ENCODE data around the gene GCH1.

The GCH1 gene

GRCh38 chr14:54797556-54797955, 105.1 kb downstream of the GCH1 start:
- no peak for DNase-seq (ENCODE audit: low read depth)

- peak; percentile 52 for DNase-seq (ENCODE audit: low read depth)
Observed at GRCh38 chr14:54796961-54797360, 105.7 kb downstream of the GCH1 start.

GRCh38 chr14:54794796-54795195, 107.8 kb downstream of the GCH1 start:
- no peak for DNase-seq (ENCODE audit: low read depth)

GRCh38 chr14:54794159-54794558, 108.5 kb downstream of the GCH1 start:
- DNase-seq (ENCODE audit: low read depth), result no peak

- DNase-seq (ENCODE audit: low read depth), result no peak
Observed at GRCh38 chr14:54792288-54792687, 110.3 kb downstream of the GCH1 start.

Measured in amniotic epithelial cell (primary cell).